NCI-H526 (cell line): ENCODE data around the gene TSPY9.
"Not testable (repeated sequence)": the region's sequence is repeated elsewhere in the genome, so short reads cannot be mapped to it uniquely, and the experiment has no call there.

Experiments
- DNase-seq, 2 experiments: peaks; one replicate each; lab custom pipeline; 2025; lab: John Stamatoyannopoulos, UW

TSPY9 gene

DNA sequence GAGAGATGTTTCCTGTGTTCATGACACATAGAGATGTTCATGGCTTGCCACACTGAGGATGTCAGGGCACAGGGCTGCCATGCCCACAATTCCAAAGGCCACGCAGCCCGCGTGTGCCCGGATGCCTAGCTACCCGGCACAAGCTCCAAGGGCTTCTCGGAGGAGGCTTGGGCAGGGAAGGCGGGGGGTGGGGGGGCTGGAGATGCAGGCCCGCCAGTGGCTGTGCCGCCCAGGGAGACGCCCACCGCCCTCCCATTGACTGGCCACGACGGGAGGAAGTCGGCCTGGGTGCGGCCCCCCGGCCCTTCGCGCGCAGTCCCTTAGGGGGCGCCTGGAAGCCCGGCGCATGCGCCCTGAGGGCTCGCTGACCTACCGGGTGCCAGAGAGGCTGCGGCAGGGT is at the start of gene TSPY9:
Gene TSPY9 (plus strand): TSS at position 301 of the 400 bp plus-strand sequence. CDS start 46 bp downstream, at position 347.
- DNase-seq, result not testable (repeated sequence)

- not testable (repeated sequence) for DNase-seq
These were observed 20.4 kb upstream of the TSPY9 start, which contains the start of gene TSPY1 for GRCh38 chrY:9466655-9467054. TSS of gene TSPY1 (plus strand) at chrY:9466955. CDS start at chrY:9467001, 46 bp downstream.

DNA sequence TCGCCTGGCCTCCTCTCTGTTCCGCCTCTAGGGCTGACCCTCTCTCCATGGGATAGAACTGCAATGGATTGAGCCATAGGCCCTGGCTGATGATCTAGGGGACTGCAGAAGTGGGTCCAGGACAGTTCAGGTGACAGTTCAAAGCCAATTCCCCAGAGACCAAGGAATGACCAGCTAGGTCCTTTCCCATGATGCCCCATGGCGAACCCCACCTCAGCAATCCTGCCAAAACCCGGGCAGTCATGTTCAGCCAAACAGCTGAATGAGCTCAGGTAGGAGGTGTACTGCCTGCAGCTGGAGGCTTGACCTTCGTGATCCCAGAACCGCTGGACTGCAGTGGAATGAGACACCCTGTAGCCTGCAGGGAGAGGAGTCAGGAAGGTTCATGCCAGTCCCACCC is 17.3 kb downstream of the TSPY9 start:
- DNase-seq, result not testable (repeated sequence)

GRCh38 chrY:9516287-9516686 is 29.2 kb downstream of the TSPY9 start:
- DNase-seq, result not testable (repeated sequence)

DNA sequence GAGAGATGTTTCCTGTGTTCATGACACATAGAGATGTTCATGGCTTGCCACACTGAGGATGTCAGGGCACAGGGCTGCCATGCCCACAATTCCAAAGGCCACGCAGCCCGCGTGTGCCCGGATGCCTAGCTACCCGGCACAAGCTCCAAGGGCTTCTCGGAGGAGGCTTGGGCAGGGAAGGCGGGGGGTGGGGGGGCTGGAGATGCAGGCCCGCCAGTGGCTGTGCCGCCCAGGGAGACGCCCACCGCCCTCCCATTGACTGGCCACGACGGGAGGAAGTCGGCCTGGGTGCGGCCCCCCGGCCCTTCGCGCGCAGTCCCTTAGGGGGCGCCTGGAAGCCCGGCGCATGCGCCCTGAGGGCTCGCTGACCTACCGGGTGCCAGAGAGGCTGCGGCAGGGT is 40.5 kb downstream of the TSPY9 start, which contains the start of gene TSPY10:
Gene TSPY10 (plus strand): TSS at position 301 of the 400 bp plus-strand sequence. CDS start 46 bp downstream, at position 347.
- not testable (repeated sequence) for DNase-seq
